Measurements from ENCODE around the gene TAF4.

GRCh38 chr20:61994546-61994945, 71.1 kb downstream of the TAF4 start:
- no peak for TF ChIP-seq POLR2AphosphoS5 (IDR thresholded peaks at IDR 0.05)
- TF ChIP-seq CTCF (IDR thresholded peaks at IDR 0.05; ENCODE audit: poor library complexity, severe bottlenecking), result no peak
- no peak for TF ChIP-seq REST (IDR thresholded peaks at IDR 0.05; ENCODE audit: borderline replicate concordance)
- TF ChIP-seq EZH2 (IDR thresholded peaks at IDR 0.05; ENCODE audit: borderline replicate concordance, insufficient read depth, low read length, poor library complexity, severe bottlenecking), result no peak
- TF ChIP-seq RAD21 (conservative IDR thresholded peaks at IDR 0.05), result no peak
- no peak for TF ChIP-seq TAF1 (IDR thresholded peaks at IDR 0.05; ENCODE audit: low read depth)
- TF ChIP-seq EP300 (conservative IDR thresholded peaks at IDR 0.05; ENCODE audit: poor library complexity, severe bottlenecking), result no peak
- no peak for TF ChIP-seq MXI1 (conservative IDR thresholded peaks at IDR 0.05; ENCODE audit: poor library complexity, severe bottlenecking)
